Upper lobe of left lung (tissue), 6 donors: ENCODE measurements around the gene IL21R. TPM values are rescaled to one million over a fixed set of nuclear protein-coding genes. Genes with fewer than 3 reads are reported as not detected.

ENCODE experiments used
- ATAC-seq, 2 donors: fragments of 200-7000 bp; cut with Tn5 transposase; one replicate each; pipeline ENCODE4 v1.9.1; 2022; ENCODE audit warnings: mild to moderate bottlenecking in 2 of 2, moderate library complexity in 2 of 2; ENCODE audit not compliant: low FRiP score in 2 of 2
- DNase-seq, 2 donors: peaks; one replicate each; pipeline ENCODE4 v3.0.0-alpha.2; 2019 to 2020
- H3K27ac ChIP-seq, 4 donors: fragments of 200-600 bp; sonication (generic); one replicate each; pipeline ENCODE4 v1.5.1; 2016 to 2019
- H3K27me3 ChIP-seq, 4 donors: fragments of 200-600 bp; sonication (generic); one replicate each; pipeline ENCODE4 v1.5.1; 2017 to 2019
- H3K36me3 ChIP-seq, 4 donors: fragments of 200-600 bp; sonication (generic); one replicate each; pipeline ENCODE4 v1.5.1; 2016 to 2019
- H3K4me1 ChIP-seq, 4 donors: fragments of 200-600 bp; sonication (generic); one replicate each; pipeline ENCODE4 v1.5.1; 2018 to 2019
- H3K4me3 ChIP-seq, 4 donors: fragments of 200-600 bp; sonication (generic); one replicate each; pipeline ENCODE4 v1.5.1; 2017 to 2019; ENCODE audit warnings: mild to moderate bottlenecking in 2 of 4, moderate library complexity in 1 of 4
- H3K9me3 ChIP-seq, 4 donors: fragments of 200-600 bp; sonication (generic); one replicate each; pipeline ENCODE4 v1.5.1; 2018 to 2019
- CTCF ChIP-seq, 6 experiments: fragments of 450-650 bp in 4 of 6; fragments of 200-600 bp in 2 of 6; sonication (generic) in 2 of 6; IDR thresholded peaks; one replicate each; pipeline ENCODE4 v1.5.1; 2016 to 2019; ENCODE audit warnings: antibody characterized with exemption in 6 of 6
- EP300 ChIP-seq, 4 donors: sonication (generic); formaldehyde crosslinking; IDR thresholded peaks; one replicate each; pipeline ENCODE4 v1.5.1; 2017; ENCODE audit warnings: antibody characterized with exemption in 4 of 4, control low read depth in 2 of 4
- POLR2A ChIP-seq, 4 donors: fragments of 450-650 bp; IDR thresholded peaks; one replicate each; pipeline ENCODE4 v1.5.1; 2016 to 2017; ENCODE audit warnings: antibody characterized with exemption in 4 of 4, mild to moderate bottlenecking in 2 of 4
- POLR2AphosphoS5 ChIP-seq, 2 donors: sonication (generic); formaldehyde crosslinking; IDR thresholded peaks; one replicate each; pipeline ENCODE4 v1.5.1; 2017; ENCODE audit warnings: antibody characterized with exemption in 2 of 2
- WGBS, 2 donors: methylation state at CpG; one replicate each; pipeline ENCODE4 v1.1.5; 2017 to 2018; 5-methylcytosine and 5-hydroxymethylcytosine counted together
- total RNA-seq, 6 donors: library from RNA; depleted of rRNA in 4 of 6; stranded (reverse); fragments of >200 nt in 4 of 6; gene quantifications; one replicate each; pipeline versions ENCODE4 v1.1.0 to v1.2.1, GENCODE V29; 2016 to 2021
- donor health status: DM: no; HTN: no; CAD: no; lungs with moderate emphysema.
- donor health status: DM: no; HTN: yes; CAD: no; lungs with severe emphysema.

IL21R gene
- total RNA-seq, 6 donors from 2014 or later, result 2.0 to 10.1 (median 3.6) TPM

GRCh38 chr16:27428026-27428785, 26.2 kb downstream of the IL21R start:
- no peak for ATAC-seq
- peaks cover 0 to 1% (median 0%) of the 10 kb centered on the region in 4 donors for H3K9me3 ChIP-seq
- no peak overlapping the region for H3K27ac ChIP-seq
- H3K4me3 ChIP-seq, result no peak overlapping the region
- no peaks in the 10 kb centered on the region for H3K36me3 ChIP-seq
- H3K4me1 ChIP-seq, result peaks cover 0 to 7% (median 0%) of the 10 kb centered on the region in 4 donors
- DNase-seq, result peak in 1 of 2 donors; percentile 18
- no peak for TF ChIP-seq POLR2A (IDR thresholded peaks at IDR 0.05)
- TF ChIP-seq EP300 (IDR thresholded peaks at IDR 0.05), result no peak
- TF ChIP-seq CTCF (IDR thresholded peaks at IDR 0.05), result no peak
- no peak for TF ChIP-seq POLR2AphosphoS5 (IDR thresholded peaks at IDR 0.05)
- no peaks in the 10 kb centered on the region for H3K27me3 ChIP-seq
- 86 to 90% methylated on average over 4 of the region's 4 CpGs for WGBS, 2 donors

- Histone ChIP-seq H3K4me3 (no peak overlapping the region), H3K9me3 (no peaks in the 10 kb centered on the region), H3K36me3 (peaks cover 0 to 3% (median 0%) of the 10 kb centered on the region in 4 donors), H3K27me3 (no peaks in the 10 kb centered on the region), H3K4me1 (peaks cover 0 to 7% (median 0%) of the 10 kb centered on the region in 4 donors), H3K27ac (no peak overlapping the region)
- ATAC-seq (no peak), DNase-seq (peak in 1 of 2 donors; percentile 5)
- WGBS, 2 donors, result 92 to 94% methylated on average over 11 of the region's 11 CpGs
- no peak for TF ChIP-seq EP300 (IDR thresholded peaks at IDR 0.05)
- TF ChIP-seq CTCF (IDR thresholded peaks at IDR 0.05), result no peak
- no peak for TF ChIP-seq POLR2AphosphoS5 (IDR thresholded peaks at IDR 0.05)
- no peak for TF ChIP-seq POLR2A (IDR thresholded peaks at IDR 0.05)
Measured at GRCh38 chr16:27429330-27429871, 27.4 kb downstream of the IL21R start.

- DNase-seq, result peak; percentile 5 to 73
- no peak overlapping the region for H3K4me3 ChIP-seq
- H3K27me3 ChIP-seq, result no peaks in the 10 kb centered on the region
- no peak for ATAC-seq
- no peak overlapping the region for H3K27ac ChIP-seq
- peaks cover 0 to 7% (median 0%) of the 10 kb centered on the region in 4 donors for H3K4me1 ChIP-seq
- TF ChIP-seq EP300 (IDR thresholded peaks at IDR 0.05) (no peak), CTCF (IDR thresholded peaks at IDR 0.05) (no peak), POLR2A (IDR thresholded peaks at IDR 0.05) (no peak), POLR2AphosphoS5 (IDR thresholded peaks at IDR 0.05) (no peak)
- no peaks in the 10 kb centered on the region for H3K9me3 ChIP-seq
- WGBS, 2 donors, result 73 to 77% methylated on average over 10 to 16 of the region's 16 CpGs
- peaks cover 0 to 5% (median 0%) of the 10 kb centered on the region in 4 donors for H3K36me3 ChIP-seq
Measured at GRCh38 chr16:27429981-27430441, 28.0 kb downstream of the IL21R start.

GRCh38 chr16:27430512-27430911, 28.5 kb downstream of the IL21R start:
- 91 to 94% methylated on average over 7 of the region's 7 CpGs for WGBS, 2 donors
- Histone ChIP-seq H3K36me3 (peaks cover 0 to 5% (median 0%) of the 10 kb centered on the region in 4 donors), H3K27me3 (no peaks in the 10 kb centered on the region), H3K4me1 (peaks cover 0 to 7% (median 0%) of the 10 kb centered on the region in 4 donors), H3K9me3 (no peaks in the 10 kb centered on the region), H3K27ac (no peak overlapping the region), H3K4me3 (no peak overlapping the region)
- DNase-seq (no peak), ATAC-seq (no peak)
- TF ChIP-seq POLR2AphosphoS5 (IDR thresholded peaks at IDR 0.05), result no peak
- no peak for TF ChIP-seq CTCF (IDR thresholded peaks at IDR 0.05)
- TF ChIP-seq EP300 (IDR thresholded peaks at IDR 0.05), result no peak
- no peak for TF ChIP-seq POLR2A (IDR thresholded peaks at IDR 0.05)
